Right lobe of liver (tissue), 4 donors: ENCODE measurements around the gene TBPL1.

ENCODE experiments used
- CTCF ChIP-seq, 4 donors: fragments of 200-600 bp in 3 of 4; fragments of 450-650 bp in 1 of 4; IDR thresholded peaks; one replicate each; pipeline versions ENCODE4 v1.5.1 to v1.8.0; 2016 to 2022; ENCODE audit warnings: antibody characterized with exemption in 4 of 4, mild to moderate bottlenecking in 2 of 4
- POLR2A ChIP-seq: fragments of 450-650 bp; IDR thresholded peaks from one replicate; pipeline ENCODE4 v1.6.1; 2017; ENCODE audit warnings: antibody characterized with exemption, mild to moderate bottlenecking
- donor health status: DM: no; HTN: no; CAD: no.
- donor health status: DM: no; HTN: no; CAD: no.
- donor health status: DM: no; HTN: yes; CAD: no.

- no peak for TF ChIP-seq CTCF (IDR thresholded peaks at IDR 0.05)
- TF ChIP-seq POLR2A, result no peak
These were observed 25.8 kb downstream of the TBPL1 start for GRCh38 chr6:133978896-133979240.
